Dedifferentiated amniotic fluid mesenchymal stem cell (primary cell): ENCODE results near the gene SLC41A3.
A peak's percentile ranks its signal among the peaks of the same experiment; 100 is the strongest.
"Not testable (repeated sequence)": the region's sequence is repeated elsewhere in the genome, so short reads cannot be mapped to it uniquely, and the experiment has no call there.

Experiments
- DNase-seq: peaks from one replicate; pipeline ENCODE4 v3.0.0-alpha.2; 2016; ENCODE audit errors: extremely low spot score

SLC41A3 gene

DNA sequence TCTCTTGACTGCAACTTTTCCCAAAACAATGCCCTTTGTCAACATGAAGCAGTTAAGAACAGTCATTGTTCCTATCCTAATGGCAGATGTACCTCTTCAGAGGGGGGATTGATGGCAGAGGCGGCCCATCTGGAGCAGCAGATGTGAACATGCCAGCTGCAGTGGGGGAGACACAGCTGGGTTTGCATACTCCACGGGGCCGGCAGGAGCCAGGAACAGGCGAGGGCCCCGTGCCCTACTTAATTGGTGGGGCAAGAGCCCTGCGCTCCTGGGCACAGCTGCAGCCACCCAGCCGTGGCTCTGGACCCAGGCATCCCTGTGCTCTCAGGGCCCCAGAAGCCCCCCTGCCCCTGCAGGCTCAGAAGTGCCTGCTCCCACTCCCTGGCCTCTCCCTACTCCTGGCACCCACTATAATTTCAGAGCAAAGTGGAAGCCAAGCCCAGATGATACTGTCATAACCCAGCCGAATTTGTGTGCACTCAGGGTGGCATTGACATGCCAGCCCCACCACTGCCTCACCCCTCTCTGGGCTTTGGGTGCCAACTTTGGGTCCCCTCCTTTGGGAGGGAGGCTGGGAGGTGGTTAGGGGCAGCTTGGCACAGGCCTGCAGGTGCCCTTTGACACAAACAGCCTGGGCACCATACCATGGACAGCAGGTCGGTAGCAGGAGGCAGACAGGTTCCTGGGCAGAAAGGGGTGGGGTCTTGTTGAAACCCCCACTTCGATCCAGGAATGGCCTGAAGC lies 80.3 kb downstream of the SLC41A3 start:
- no peak for DNase-seq

DNA sequence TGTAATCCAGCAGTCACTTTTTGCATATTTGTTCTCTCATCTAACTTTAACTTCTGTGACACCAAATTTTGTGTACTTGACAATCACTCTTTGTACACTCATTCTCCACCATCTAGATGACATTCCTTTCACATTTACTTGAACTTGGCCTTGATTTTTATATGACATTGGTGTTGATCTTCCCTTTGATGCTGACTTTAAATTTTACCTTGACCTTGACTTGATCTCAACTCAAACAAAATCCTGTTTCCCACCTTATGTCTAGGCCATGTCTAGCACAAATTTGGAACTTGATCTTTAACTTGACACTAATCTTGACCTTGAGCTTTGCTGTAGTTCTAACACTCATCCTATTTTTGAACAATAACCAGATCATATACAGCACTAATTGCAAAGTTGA lies 81.7 kb downstream of the SLC41A3 start:
- DNase-seq, result no peak

DNA sequence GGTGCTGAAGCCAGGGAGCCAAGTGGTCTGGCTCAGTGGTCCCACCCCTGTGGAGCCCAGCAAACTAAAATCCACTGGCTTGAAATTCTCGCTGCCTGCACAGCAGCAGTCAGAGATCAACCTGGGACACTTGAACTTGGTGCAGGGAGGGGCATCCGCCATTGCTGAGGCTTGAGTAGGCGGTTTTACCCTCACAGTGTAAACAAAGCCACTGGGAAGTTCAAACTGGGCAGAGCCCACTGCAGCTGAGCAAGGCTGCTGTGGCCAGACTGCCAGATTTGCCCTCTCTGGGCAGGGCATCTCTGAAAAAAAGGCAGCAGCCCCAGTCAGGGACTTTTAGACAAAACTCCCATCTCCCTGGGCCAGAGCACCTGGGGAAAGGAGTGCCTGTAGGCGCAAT lies 87.2 kb downstream of the SLC41A3 start:
- DNase-seq, result not testable (repeated sequence)

DNA sequence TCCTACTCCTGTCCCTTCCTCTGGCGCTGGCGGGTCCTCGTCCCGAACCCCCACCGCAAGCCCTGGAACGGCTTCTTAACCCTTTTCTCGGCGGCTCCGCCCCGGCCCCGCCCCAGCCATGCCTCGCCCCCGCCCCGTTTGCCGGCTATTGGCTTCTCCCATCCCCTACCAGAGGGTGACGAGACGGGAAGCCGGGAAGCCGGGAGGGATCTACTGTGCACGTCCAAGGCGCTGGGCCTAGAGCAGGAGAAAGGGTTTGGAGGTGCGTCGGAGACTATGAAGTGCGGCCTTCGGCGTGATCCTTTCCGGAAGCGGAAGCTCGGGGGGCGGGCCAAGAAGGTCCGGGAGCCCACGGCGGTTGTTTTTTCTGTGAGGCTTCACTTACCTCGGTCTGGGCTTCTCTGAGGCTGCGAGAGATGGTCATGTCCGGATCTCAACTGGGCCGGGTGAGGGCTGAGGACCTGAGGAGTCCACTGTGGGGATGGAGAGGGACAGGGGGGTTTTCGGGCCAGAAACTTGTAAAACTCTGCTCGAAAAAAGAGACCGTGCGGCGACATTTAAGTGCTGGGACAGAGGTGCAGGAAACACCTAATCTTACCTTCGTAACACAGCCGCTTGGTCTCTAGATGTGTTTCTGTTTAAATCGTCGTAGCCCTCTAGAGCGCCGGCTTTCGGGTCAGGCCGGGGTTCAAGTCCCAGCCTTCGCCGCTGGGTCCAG lies 93.5 kb downstream of the SLC41A3 start:
- peak; percentile 85 for DNase-seq

- DNase-seq, result not testable (repeated sequence)
Observed at GRCh38 chr3:125984951-125985350, 99.0 kb downstream of the SLC41A3 start.

DNA sequence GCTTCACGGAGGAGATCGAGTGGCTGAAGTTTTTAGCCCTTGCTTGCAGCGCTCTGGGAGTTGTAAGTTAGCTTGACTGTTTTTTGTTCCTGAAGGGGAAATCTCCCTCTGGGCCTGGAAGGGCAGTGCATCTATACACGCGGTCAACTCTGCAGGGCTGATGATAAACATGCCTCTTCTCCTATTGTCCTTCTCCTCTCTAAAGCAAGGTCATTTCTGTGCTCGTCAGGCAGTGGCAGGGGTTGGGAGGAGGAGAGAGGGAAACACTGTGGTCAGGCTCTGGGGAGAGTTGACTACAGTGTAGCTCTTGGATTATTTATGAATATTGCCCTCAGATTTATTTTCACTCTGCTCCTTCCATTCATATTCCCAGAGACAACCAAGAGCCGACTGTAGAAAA lies 106.8 kb downstream of the SLC41A3 start:
- not testable (repeated sequence) for DNase-seq

- DNase-seq, result not testable (repeated sequence)
Observed at GRCh38 chr3:125976003-125976390, 107.9 kb downstream of the SLC41A3 start.

- DNase-seq, result not testable (repeated sequence)
Observed at GRCh38 chr3:125975245-125976002, 108.5 kb downstream of the SLC41A3 start.

GRCh38 chr3:125971997-125972944 lies 111.7 kb downstream of the SLC41A3 start:
- DNase-seq, result not testable (repeated sequence)

- DNase-seq, result not testable (repeated sequence)
Observed at GRCh38 chr3:125968701-125969592, 115.0 kb downstream of the SLC41A3 start, which contains the start of gene ROPN1B. Gene ROPN1B, plus strand, starts transcription at chr3:125969178. Its CDS starts 2,877 bp downstream, at chr3:125972055.

- DNase-seq, result not testable (repeated sequence)
Observed at GRCh38 chr3:125968121-125968520, 115.8 kb downstream of the SLC41A3 start.

GRCh38 chr3:125967156-125967555 lies 116.8 kb downstream of the SLC41A3 start:
- DNase-seq, result no peak

DNA sequence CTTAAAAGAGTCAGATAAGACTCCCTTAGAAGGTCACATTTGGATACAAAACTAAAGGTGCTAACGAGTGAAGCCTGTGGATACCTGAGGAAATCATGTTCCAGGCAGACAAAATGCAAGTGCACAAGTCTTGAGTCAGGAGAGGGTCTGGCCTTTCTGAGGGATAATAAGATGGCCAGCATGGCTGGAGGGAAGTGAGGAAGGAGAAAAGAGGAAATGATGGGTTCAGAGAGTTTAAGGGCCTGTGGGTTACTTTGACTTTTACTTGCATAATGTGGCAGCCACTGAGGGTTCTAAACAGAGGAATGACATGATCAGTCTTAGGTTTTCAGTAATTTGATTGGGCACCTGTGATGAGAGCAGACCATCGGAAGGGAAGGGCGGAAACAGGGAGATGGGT lies 118.4 kb downstream of the SLC41A3 start:
- DNase-seq, result no peak

DNA sequence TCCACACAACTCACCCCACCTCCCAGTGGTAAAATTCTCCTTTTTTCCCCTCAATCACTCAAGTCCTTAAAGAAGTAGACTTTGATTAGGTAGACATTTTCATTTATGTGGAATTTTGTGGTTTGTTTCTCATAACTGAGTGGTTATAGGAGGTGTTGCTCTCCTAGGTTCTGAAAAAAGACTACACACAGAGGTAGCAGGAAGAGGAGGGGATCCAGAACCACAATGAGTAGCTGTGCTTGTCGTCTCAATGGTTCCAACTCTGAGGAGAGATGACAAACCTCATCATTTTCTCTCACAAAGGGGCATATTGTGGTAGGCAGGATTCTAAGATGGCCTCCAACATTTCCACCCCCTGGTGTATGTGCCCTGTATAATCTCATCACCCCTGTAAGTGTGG lies 120.1 kb downstream of the SLC41A3 start:
- DNase-seq, result not testable (repeated sequence)

- DNase-seq, result no peak
Observed at GRCh38 chr3:125961289-125961589, 122.7 kb downstream of the SLC41A3 start.

GRCh38 chr3:125960456-125961288 lies 123.3 kb downstream of the SLC41A3 start:
- DNase-seq, result no peak

- no peak for DNase-seq
Observed at GRCh38 chr3:125960066-125960424, 123.9 kb downstream of the SLC41A3 start.

- DNase-seq, result no peak
Observed at GRCh38 chr3:125959317-125960065, 124.4 kb downstream of the SLC41A3 start.
